Tibial nerve (tissue), 4 donors: ENCODE data around the gene STX18.

Source experiments
- EP300 ChIP-seq, 2 donors: sonication (generic); formaldehyde crosslinking; IDR thresholded peaks; one replicate each; pipeline ENCODE4 v1.6.1; 2017; ENCODE audit warnings: antibody characterized with exemption in 2 of 2, mild to moderate bottlenecking in 1 of 2
- POLR2A ChIP-seq, 2 donors: fragments of 450-650 bp; IDR thresholded peaks; one replicate each; pipeline ENCODE4 v1.6.1; 2017; ENCODE audit warnings: antibody characterized with exemption in 2 of 2, mild to moderate bottlenecking in 2 of 2, moderate library complexity in 2 of 2
- TF ChIP-seq, protein P1 (sequence below), 5 experiments: fragments of 200-600 bp in 3 of 5; fragments of 450-650 bp in 2 of 5; sonication (generic) in 3 of 5; IDR thresholded peaks; one replicate each; pipeline ENCODE4 v1.5.1; 2016 to 2019; ENCODE audit warnings: antibody characterized with exemption in 5 of 5, mild to moderate bottlenecking in 3 of 5, moderate library complexity in 2 of 5

DNA sequence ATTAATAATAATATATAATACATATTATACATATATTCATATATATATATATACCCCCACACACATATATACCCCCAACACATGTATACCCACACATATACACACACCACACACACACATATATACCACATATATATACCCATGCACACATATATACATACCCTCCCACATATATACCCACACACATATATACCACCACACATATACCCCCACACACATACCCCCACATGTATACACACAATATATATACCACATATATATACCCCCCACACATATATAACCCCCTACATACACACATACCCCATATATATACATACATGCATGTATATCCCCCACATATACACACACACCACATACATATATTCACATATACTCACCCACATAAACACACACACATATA, 103.0 kb downstream of the STX18 start:
- TF ChIP-seq EP300 (IDR thresholded peaks at IDR 0.05) = no peak
- TF ChIP-seq, protein P1, sequence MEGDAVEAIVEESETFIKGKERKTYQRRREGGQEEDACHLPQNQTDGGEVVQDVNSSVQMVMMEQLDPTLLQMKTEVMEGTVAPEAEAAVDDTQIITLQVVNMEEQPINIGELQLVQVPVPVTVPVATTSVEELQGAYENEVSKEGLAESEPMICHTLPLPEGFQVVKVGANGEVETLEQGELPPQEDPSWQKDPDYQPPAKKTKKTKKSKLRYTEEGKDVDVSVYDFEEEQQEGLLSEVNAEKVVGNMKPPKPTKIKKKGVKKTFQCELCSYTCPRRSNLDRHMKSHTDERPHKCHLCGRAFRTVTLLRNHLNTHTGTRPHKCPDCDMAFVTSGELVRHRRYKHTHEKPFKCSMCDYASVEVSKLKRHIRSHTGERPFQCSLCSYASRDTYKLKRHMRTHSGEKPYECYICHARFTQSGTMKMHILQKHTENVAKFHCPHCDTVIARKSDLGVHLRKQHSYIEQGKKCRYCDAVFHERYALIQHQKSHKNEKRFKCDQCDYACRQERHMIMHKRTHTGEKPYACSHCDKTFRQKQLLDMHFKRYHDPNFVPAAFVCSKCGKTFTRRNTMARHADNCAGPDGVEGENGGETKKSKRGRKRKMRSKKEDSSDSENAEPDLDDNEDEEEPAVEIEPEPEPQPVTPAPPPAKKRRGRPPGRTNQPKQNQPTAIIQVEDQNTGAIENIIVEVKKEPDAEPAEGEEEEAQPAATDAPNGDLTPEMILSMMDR (IDR thresholded peaks at IDR 0.05) = no peak
- no peak for TF ChIP-seq POLR2A (IDR thresholded peaks at IDR 0.05)
